HL-60/S4 (cell line): ENCODE results near the gene IRX5.

Source experiments
- in situ Hi-C: fragments of 300-500 bp; cut with MboI; formaldehyde crosslinking; loops from 2 replicates; pipeline ENCODE4 v1.14.3; 2022; ENCODE audit warnings: low sequenced_read_pairs

Gene IRX5

DNA sequence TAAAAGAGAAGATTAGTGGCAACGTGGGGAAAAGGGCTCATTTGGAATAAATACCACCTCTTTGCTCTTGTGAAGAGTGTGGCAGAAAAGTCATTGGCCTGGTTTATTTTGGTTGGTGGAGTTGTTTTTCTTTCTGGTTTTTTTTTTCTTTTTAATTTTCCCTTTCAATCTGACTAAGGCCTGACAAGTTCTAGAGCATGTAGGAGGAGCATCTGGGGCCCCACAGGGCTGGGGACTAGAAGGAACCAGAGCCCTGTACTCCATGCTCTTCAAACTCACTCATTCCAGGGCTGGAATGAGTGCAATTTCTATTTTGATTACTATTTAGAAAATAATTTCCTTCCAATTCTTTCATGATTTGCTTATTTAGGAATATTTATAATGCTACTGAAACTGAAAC, 13.3 kb downstream of the IRX5 start:
- in situ Hi-C loops = no loop called here

DNA sequence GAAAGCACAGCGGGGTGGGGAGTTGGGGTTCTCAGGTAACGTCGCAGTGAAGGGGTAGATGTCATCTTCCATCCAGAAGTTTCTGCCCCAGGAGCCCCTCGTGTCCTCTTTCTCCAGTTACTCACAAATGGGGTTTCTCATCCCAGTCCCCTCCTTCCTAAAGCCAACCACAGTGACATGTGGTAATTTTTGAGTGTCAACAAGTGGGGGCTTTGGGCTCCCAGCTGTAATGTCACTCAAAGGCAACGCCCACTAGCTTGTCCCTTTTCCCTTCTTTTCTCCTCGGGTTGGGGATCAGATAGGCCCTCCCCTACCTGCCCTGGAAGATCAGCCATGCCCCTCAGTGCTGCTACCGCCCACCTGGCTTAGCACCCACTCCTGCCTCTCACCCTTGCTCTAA, 14.4 kb downstream of the IRX5 start:
- in situ Hi-C loops = no loop called here

DNA sequence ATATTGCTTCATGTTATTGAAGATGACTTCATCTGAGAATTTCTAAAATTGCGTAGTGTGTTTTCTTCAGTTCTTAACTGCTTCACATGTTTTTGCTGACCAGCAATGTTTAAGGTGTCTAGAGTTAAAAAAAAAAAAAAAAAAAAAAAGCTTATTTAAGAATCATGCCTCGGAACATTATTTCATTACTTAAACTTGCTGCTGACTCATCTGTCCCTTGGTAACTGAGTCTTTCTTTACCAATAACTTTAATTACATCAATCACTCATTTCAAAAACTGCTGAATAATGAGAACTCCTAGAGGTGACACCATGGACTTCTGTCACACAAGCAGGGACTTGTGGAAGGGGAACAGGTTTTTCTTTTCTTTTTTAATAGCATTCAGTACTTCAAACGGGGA, 16.2 kb downstream of the IRX5 start:
- in situ Hi-C loops = no loop called here

DNA sequence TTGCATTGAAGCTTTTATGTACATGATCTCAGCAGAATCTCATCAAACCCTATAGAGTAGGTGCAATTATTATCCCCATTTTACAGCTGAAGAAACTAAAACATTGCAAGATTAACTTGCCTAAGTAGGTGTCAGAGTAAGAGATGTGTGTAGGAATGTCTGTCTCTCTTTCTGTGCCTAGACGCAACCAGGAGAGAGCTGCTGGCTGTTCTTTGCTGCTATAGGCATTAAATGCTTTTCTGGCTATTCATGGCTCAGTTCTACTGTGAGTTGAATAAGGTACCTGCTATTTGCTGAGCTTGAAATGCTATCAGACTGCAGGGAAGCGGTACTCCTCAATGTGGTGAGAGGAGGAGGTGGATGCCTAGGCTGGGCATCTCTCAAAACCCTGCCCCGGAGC, 17.0 kb downstream of the IRX5 start:
- in situ Hi-C loops = no loop called here

DNA sequence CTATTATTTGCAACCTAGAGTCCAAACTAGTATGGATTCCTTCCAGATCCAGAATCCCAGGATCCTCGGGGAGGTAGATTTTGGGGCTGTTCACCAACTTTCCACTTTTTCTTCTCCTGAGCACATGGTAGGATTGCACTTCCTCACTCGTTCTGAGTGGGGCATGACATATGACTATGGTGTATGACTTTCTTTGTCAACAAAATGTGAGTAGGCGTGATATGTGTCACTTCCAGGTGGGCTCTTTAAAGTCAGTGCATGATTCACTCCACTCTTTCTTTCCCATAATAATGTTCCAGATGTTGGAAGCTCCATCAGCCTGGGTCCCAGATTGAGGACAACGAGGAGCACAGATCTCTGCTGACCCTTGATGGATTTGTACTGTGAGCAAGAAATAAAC, 21.5 kb downstream of the IRX5 start:
- in situ Hi-C loops = loop anchor here (25.0 kb wide), 3 partner anchors 1015 to 1390 kb away; no protein-coding TSS in a partner anchor

DNA sequence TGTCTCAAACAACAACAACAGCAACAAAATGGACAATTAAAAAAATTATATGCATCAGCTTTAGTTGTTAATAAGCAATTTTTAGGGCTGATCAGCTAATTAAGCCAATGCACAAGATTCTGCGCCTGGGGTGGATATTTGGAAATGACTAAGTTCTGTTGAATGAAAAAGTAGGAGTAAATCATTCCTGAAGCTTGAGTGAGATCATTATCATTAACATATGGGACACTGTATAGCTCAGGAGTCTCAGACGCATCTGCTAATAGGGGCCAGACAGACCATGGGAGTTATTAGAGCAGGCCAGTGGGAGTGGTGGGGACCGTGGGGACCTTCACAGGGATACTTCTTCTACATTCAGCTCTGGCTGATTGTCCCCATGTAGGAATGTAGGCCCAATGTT, 22.8 kb downstream of the IRX5 start:
- in situ Hi-C loops = loop anchor here (25.0 kb wide), 3 partner anchors 1016 to 1391 kb away; no protein-coding TSS in a partner anchor

DNA sequence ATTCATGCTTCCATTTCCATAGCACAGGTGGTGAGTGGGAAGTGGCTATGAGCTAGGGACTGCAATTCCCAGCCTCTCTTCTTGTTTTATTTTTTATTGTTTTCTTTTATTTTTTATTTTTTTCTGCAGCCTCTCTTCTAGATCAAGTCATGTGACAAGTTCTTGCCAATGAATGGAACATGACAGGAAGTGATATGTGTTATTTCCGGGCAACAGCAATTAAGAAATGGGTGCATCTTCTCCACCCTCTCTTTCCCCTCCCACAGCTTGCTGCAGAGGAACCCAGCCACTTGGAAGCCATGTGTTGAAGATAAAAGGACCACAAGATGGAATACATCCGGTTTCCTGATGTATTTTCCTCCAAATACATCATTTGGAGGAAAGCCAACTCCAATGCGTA, 23.6 kb downstream of the IRX5 start:
- in situ Hi-C loops = loop anchor here (25.0 kb wide), 3 partner anchors 1017 to 1392 kb away; no protein-coding TSS in a partner anchor

DNA sequence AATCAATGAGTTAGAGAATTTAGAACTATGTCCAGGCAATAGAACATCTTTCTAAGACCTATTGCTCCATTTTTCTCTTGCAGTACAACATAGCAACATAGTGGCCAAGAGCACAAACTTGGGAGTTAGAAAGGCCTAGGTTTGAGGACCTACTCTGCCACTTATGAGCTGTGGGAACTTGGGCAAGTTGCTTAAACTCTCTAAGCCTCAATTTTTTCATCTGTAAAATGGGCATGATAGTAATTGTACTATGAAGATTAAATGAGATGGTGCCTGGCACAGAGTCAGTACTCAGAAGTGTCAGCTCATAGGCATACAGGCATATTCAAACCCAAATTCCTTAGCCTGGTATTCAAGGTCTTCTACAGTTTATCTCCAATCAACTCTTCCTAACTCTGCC, 25.1 kb downstream of the IRX5 start:
- in situ Hi-C loops = loop anchor here (25.0 kb wide), 3 partner anchors 1018 to 1393 kb away; no protein-coding TSS in a partner anchor

DNA sequence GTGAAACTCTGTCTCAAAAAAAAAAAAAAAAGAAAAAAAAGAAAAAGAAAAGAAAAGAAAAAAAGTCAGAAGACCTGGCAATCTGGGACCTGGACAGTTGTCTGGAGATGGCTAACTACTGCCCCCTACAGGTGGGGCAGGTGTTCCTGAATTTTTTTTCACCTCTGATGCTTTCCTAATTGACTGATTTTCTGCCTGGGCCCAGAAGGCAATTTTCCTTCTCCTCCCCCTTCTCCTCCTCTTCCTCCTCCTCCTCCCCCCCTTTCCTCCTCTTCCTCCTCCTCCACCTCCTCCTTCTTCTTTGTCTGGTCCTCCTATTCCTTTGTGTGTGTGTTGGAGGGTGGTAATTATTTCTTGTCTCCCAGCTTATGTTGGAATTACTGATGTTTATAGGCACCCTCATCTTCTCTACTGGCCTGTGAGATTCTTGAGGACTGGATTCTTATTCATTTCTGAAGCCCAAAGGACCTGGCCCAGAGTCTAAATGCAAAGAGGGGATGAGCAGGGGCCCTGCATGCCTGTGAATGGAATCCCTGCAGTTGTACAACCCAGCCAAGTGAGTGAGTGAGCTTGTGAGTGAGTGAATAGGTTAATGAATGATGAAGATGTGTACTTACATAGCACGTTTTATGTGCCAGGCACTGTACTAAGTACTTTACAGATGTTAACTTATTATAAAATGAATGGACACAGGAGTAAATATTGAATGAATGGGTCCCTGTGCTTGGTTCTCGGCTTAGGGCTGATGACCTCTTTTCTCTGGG, 26.9 kb downstream of the IRX5 start:
- in situ Hi-C loops = loop anchor here (25.0 kb wide), 3 partner anchors 1020 to 1395 kb away; no protein-coding TSS in a partner anchor

DNA sequence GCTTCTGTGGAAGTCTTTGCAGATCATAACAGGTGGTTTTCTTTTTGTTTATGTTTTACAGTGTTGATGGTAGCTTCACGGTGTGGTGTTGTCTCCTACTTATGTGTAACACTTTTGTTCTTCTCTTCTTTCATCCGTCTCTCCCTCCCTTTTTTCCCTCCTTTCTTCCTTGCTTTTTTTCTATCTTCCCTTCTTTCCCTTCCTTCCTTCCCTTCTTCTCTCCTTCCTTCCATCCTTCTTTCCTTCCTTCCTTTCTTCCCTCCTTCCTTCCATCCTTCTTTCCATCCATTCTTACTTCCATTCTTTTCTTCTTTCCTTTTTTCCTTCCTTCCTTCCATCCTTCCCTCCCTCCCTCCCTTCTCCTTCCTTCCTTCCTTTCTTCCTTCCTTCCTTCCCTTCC, 31.4 kb downstream of the IRX5 start:
- in situ Hi-C loops = loop anchor here (25.0 kb wide), 3 partner anchors 1025 to 1400 kb away; no protein-coding TSS in a partner anchor

DNA sequence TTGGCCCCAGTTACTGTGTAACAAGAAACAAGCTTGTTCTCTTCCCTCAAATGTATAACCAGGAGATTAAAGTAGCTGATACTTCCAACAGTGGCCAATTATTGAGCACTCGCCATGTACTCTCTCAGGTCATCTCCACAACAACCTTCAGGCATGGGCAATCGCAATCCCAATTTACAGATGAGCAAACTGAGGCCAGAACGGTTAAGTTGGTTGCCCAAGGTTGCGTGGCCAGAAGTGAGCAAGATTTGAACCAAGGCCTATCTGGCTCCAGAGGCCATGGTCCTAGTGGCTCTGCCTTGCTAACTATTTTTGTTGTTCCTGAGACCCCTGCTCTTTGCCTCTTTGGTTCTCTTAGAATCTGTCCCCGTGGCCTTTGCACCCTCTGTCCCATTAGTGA, 33.6 kb downstream of the IRX5 start:
- in situ Hi-C loops = loop anchor here (25.0 kb wide), 3 partner anchors 1027 to 1402 kb away; no protein-coding TSS in a partner anchor

DNA sequence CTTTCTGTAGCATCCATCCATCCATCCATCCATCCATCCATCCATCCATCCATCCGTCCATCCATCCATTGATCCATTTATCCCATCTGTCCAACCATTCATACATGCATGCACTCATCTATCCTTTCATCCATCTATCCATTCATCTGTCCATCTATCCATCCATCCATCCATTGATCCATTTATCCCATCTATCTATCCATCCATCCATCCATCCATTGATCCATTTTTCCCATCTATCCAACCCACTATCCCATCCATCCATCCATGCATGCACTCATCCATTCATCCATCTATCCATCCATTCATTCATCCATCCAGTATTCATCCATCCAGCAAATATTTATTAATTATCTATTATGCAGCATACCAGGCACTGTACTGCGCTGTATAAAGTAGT, 34.8 kb downstream of the IRX5 start:
- in situ Hi-C loops = loop anchor here (25.0 kb wide), 3 partner anchors 1028 to 1403 kb away; no protein-coding TSS in a partner anchor

DNA sequence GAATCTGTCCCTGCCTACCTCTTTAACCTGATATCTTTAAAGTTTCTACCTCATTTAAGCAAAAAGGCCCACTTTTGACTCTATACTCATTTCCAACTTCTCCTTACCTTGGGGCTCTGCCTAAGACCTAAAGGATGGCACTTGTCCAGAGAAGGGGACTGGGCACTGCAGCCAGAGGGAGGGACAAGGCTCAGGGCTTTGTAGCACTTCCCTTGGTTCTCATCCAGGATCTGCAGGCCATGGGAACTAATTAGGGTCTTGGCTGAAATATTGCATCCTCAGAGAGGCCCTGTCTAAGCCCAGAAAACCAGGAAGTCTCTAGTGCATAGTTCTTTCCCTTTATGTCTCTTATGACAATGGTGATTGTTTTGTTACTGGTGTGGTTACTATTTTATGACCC, 37.3 kb downstream of the IRX5 start:
- in situ Hi-C loops = loop anchor here (25.0 kb wide), 3 partner anchors 1031 to 1406 kb away; no protein-coding TSS in a partner anchor

DNA sequence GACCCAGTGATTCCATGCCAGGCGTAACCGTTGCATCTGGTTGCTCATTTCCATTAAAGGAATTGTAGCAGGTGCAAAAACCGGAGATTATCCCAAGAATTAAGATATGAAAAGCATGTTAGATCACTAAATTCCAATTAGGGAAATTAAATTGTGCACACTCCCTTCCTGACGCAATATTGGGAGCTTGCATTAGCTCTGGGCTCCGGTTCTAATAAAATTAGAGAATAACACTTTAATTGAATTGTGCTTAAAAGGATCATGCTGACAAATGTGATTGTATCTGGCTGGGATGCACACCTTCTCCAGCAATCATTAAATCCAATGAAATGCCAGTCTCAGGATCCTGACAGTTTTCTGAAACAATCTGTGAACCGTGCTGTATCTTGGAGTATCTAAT, 38.1 kb downstream of the IRX5 start:
- in situ Hi-C loops = loop anchor here (25.0 kb wide), 3 partner anchors 1031 to 1406 kb away; no protein-coding TSS in a partner anchor

DNA sequence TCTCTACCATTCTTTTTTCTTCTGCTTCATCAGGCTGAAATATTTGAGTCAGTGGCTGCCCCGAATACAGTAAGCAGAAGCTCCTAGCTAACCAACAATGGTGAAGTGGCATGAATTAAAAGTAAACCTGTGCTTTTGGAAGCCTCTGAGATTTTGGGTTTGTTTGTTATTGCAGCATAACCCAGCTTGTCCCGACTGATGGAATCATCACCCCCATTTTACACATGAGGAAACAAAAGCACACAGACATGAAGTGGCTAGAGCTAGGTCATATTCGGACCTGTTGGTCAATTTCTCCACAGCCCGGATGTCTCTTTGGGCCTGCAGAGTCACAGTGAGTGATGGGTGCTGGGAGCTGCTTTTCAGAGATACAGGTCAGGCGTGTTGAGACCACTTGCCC, 39.4 kb downstream of the IRX5 start:
- in situ Hi-C loops = loop anchor here (25.0 kb wide), 3 partner anchors 1033 to 1408 kb away; no protein-coding TSS in a partner anchor

DNA sequence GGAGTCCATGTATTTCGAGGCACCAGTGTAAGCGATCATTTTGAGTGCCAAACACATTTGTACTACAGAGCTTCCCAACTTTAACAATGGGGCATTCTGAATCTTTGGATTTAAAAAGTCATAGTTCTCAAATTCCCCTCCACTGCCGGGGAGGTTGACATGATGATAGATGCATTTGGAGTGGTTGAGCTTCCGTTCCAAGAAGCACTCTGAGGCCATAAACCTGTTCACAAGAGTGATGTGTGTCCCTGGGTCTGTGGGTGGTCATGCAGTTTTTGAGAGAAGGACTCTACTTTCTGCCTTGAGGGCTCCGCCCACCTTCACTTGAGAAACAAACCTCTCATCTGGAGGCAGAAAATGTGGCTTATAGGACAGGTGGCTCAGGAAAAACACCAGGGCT, 43.7 kb downstream of the IRX5 start:
- in situ Hi-C loops = loop anchor here (25.0 kb wide), 3 partner anchors 1037 to 1412 kb away; no protein-coding TSS in a partner anchor

DNA sequence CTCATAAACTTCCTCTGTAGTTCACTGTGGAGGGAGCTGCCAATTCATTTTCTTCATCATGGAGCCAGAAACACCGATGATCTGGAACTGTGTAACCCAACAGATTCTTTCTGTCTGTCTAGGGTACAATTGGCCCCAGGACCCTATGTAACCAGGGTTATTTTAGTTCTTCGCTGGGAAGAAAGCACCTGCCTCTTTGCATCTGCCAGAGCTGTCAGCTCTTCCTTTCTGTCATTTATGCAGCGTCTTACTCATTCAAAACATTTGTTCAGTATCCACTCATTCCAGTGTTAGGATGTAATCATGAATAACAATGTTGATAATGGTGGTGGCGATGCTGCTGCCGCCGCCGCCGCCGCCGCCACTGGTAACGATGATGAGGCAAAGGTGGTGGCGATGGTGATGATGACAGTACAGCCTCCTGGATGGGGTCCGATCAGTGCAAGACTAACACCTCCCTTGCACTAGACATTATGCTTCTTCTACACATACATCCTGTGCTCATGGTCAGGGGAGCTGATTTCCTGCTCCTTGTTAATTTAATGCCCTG, 46.1 kb downstream of the IRX5 start:
- in situ Hi-C loops = no loop called here

DNA sequence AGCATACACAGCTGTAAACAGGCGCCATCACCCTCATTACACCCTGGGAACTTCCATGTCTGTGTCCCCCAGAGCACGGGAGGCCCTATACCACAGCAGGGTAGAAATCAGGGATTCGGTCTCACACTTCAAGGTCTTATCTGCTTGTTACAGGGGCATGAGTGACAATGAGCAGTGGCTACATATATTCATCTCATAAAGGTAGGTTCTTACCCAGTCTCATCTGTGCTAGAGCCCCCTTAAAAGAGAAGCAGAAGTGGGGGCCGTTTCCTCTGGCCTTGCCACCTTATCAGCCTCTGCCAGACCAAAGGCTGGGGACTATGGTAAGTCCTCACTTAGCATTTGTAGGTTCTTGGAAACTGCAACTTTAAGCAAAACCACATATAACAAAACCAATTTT, 46.5 kb downstream of the IRX5 start:
- in situ Hi-C loops = no loop called here

DNA sequence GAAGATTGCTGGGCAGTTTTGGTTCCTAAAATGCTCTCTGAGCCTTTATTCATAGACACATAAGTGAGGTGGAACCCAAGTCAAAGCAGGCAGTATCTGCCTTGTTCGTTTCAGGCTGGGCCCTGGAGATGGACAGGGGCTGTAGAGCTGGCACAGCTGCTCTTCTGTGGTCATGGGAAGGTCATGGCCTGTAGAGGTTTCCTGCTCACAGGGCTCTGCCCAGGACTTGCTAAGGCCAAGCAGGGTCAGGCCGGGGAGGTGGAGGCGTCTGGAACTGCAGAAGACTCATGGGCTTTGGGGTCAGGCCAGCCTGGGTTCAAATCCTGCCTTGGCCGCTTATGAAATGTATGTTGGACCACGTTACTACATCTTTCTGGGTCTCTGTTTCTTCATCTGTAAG, 50.2 kb downstream of the IRX5 start:
- in situ Hi-C loops = no loop called here
